HG03060 (cell line): ENCODE data around the gene SLC26A9.

ENCODE experiments used
- ATAC-seq: cut with Tn5 transposase; IDR thresholded peaks from one replicate; pipeline ENCODE4 v1.9.1; 2021; ENCODE audit warnings: low read depth, moderate number of reproducible peaks; ENCODE audit not compliant: unreplicated experiment

Gene SLC26A9, protein sequence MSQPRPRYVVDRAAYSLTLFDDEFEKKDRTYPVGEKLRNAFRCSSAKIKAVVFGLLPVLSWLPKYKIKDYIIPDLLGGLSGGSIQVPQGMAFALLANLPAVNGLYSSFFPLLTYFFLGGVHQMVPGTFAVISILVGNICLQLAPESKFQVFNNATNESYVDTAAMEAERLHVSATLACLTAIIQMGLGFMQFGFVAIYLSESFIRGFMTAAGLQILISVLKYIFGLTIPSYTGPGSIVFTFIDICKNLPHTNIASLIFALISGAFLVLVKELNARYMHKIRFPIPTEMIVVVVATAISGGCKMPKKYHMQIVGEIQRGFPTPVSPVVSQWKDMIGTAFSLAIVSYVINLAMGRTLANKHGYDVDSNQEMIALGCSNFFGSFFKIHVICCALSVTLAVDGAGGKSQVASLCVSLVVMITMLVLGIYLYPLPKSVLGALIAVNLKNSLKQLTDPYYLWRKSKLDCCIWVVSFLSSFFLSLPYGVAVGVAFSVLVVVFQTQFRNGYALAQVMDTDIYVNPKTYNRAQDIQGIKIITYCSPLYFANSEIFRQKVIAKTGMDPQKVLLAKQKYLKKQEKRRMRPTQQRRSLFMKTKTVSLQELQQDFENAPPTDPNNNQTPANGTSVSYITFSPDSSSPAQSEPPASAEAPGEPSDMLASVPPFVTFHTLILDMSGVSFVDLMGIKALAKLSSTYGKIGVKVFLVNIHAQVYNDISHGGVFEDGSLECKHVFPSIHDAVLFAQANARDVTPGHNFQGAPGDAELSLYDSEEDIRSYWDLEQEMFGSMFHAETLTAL

DNA sequence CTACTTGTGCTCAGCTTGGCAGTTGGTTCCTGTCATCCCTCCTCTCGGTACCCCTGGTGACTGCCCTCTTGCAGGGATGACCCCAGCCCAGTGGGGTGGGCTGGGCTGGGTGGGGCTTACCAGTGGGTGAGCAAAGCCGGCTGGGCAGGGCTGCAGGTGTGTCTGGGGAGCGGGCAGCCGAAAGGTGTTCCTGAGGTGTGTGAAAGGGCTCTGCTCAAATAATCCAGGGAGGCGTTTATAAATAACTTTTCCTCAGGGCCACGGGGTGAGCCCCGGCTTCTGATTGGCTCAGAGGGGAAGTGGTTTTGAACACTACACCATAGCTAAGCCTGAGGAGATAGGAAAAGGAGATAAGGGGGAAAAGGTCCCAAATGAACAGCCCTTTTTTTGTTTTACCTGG is at the start of gene SLC26A9:
SLC26A9 (minus strand) TSS at position 212 of the 400 bp plus-strand sequence. CDS start 7,636 bp downstream, outside the sequence.
- ATAC-seq = no peak

DNA sequence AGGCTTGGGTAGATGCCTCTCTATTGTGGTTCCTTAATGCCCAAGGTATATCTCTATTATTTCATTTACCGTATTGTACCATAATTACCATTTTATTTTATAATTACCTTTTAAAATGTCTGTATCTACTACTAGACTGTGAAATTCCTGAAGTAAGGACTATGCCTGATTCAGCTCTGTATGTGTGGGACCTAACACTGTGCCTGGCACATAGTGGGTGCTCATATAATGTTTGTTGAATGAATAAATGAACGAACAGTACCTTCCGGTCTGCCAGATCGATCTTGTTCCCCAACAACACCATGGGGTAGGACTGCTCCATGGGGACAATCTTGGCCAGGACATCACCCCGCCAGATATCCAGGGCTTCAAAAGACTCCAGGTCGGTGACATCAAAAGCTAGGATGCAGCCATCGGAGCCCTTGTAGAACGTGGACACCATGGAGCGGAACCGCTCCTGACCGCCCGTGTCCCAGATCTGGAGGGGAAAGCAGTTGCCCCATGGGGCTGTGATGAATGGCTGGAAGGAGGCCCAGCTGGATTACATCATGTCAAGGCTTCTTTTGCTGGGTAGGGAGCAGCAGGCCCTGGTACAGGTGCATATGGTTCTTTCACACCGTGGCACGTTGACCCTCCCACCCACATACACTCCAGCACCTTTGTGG is 49.1 kb upstream of the SLC26A9 start:
- no peak for ATAC-seq

DNA sequence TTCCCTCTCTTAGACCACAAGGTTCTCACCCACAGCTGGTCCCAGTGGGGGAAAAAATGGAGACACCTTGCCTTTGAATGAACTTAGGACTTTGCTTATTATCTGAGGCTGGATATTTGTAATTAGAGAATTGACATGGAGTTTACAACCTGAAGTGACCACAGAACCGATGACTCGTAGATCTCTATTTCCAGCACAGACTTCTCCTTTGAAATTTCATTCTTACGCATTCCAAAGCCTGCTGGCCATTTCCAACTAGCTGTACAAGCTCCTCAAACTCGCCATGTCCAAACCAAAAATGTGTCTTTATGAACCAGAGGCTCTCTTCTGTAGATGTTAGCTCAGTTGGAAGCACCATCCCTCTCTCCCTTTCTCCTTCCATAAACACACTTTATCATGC is 48.0 kb upstream of the SLC26A9 start:
- ATAC-seq = no peak

DNA sequence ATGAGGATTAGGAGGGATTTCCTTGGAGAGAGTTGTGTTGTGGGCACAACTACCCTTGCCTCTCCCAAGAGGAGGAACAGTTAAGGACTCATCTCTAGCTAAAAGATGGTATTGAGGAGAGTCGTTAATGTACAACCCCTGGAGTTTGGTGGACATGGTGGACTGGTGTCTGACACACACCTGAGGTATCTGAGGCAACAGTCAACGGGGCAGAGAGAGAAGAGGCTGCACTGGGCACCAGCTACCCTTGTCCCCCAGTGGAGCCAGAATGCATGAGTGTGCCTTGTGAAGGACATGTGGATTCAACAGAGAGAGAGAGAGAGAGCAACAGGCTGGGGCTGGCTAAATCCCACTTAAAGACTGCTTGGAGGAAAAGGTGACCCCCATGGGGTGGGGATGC is 47.0 kb upstream of the SLC26A9 start:
- no peak for ATAC-seq

DNA sequence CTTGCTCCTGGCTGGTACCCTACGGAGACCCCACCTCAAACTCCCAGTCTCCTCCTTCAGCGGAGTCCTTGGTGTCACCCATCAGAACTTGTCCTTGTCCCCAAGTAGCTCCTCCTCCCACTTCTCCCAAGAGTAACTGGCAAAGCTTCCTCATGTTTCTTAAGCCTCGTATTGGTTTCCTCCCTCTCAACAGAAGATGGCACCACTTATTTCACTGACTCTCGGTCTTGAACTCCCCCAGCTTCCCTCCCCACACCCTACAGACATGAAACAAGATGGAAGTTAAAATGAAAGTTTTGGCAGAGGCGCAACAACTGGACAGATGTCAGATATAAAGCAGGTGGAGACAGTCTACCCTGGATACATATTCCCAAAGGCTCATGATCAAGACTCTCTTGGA is 46.5 kb upstream of the SLC26A9 start:
- no peak for ATAC-seq

DNA sequence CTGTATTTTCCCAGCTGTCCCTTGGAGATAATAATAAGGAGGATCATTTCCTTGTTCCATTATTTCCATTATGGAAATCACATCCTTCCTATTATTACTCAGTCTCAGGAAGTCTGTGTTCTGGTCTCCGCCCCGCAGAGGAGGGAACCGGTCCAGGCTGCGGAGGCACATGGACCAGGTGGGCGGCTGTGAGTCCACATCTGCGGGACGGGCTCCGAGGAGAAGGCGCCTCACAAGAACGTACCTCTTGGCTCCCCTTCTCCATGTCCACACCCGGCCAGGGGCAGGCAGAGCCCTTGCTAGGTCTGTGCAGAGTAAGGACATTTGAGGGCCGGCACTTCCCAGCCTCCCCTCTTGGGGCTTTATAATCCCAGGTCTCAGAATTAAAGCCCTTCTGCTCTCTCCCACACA is 45.3 kb upstream of the SLC26A9 start:
- no peak for ATAC-seq

DNA sequence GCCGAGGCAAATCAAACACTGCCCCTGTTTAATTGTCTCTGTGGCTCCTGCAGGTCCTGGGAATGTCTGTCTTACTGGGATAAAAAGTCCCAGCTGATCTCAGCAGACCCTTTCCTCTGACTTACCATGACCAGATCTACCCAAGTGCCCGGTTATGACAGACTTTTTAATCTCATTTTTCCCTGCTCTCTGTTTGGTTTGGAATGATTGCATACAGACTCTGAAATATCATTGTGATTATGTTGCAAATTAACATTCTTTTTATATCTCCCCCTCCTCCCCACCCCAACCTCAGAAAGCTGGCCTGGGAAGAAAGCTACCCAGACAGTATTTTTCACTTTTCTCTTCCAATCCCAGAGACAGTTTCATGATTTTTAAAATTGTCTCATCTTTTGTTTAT is 43.6 kb upstream of the SLC26A9 start:
- no peak for ATAC-seq

DNA sequence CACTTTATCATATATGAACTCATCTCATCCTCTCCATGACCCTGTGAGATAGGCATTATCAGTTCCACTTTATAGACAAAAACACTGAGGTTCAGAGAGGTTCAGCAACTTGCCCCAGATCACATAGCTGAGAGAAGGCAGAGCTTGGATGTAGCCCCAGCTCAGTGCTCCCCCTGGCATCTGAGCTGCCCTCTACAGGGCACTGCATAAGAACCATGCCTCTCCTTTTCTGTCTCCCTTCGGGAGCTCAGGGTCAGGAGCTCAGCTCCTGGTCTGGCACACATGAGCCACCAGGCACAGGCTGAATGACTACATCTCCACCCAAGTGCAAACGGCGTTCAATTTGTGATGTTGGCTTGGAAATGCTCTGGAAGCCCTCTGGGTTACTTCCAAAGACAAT is 43.0 kb upstream of the SLC26A9 start:
- ATAC-seq = no peak

DNA sequence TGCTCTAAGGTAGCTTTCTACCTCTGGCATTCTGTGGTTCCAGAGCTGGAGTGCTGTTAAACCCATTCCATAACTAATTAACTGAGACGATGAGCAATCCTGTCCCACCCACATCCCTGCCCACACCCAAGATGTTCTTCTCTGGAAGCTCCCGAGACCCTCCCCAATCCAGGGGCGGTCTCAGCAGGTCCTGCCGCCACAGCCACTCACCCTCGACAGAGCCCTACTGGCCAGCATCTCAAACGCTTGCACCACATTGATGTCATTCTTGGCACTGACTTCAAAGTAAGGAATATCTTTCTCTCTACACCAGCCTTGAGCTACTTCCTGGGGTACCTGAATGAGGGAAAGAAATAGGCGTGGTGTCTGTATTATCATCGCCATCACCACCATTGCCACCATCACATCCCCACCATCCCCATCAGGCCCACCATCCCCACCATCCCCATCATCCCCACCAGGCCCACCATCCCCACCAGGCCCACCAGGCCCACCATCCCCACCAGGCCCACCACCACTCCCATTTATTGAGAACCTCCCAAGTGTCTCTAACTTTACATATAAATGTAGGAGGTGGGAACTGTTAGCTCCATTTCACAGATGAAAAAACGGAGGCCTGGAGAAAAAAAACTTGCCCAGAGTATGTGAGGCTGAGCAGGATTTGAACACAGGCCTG is 42.2 kb upstream of the SLC26A9 start:
- no peak for ATAC-seq

DNA sequence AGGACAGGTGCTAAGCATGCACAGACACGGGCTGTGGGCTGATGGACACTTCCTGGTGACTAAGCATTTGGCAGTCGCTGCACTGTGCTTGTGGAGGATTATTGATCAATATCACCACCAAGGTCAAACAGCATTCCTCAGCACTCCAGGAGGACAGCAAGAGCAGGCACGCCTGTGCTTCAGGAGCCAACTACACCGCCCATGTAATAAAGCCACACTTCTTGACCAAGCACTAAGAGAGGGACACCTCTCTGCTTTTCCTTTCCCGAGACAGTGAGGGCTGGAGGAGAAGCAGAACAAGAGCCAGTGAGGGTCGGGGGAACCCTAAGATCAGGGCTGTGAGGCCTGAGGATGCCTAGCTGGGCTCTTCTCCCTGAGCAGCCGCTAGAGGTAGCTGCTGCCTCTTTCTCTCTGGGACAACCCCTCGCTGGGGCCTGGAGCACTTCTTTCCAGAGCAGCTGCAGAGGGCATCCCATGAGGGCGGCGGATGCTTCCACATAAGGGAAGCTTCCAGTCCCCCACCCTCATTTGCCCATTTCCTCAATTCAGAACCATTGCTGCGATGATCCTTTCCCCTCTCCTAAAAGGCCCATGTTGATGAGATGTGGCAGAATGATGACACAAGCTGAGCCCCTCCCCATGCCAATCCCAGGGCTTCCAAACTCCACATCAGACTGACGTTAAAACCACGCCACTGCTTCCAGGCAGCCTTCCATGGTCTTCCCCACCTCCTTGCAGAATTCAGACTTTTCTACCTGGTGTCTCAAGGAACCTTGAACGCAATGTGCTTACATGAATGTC is 40.9 kb upstream of the SLC26A9 start:
- no peak for ATAC-seq

DNA sequence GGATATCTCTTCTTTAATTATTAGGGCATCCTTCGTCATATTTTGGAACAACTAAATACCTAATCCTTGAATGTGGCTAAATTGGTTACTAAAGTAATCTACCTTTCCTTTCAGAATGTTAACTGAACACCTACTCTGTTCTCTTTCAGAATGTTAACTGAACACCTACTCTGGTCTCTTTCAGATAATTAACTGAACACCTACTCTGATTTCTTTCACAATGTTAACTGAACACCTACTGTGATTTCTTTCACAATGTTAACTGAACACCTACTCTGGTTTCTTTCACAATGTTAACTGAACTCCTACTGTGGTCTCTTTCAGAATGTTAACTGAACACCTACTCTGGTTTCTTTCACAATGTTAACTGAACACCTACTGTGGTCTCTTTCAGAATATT is 38.0 kb upstream of the SLC26A9 start:
- no peak for ATAC-seq

DNA sequence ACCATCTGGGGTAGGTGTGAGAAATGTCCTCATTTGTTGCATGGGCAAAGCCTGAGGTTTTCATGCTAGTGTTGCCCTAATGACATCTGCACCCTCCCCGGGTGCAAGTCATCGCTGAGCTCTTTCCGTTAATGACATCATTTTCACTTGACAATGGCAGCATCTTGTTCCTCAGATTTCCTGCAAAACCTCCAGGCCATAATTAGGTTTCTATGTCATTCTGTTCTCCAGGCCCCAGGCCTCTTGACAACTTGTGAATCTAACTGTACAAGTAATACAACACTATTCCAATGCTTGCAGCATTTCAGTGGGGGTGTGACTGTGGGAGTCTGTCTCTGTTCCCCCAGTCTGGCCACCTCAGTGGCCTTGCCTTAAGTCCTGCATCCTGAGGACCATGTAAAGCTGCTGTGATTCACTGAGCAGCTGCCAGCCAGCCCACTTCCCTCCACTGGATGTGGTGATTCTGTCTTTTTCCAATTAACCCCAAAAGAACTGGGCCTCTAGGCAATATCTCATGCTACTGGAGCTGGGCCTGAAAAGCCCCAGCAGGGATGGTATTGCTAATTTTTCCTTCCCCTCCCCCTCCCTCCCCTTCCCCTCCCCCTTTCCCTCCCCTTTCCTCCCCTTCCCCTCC is 37.1 kb upstream of the SLC26A9 start:
- ATAC-seq = no peak

DNA sequence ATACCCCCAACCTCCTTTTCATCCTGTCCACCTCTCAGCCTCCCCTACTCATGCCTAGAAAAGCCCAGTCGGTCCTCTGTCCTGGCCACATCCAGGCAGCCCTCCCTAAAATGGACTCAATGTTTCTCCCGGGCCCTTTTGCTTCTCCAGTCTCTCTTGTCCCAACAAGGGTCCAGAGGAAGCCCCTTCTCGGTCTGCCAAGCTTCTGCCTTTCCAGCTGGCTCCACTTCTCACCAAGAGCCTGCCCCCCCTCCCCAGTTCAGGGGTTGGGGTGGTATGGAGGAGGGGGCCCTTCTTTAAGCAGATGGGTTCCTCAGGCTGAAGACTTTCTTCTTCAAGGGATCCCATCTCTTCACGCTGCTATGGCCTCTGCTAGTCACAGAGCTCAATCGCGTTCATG is 36.0 kb upstream of the SLC26A9 start:
- ATAC-seq = no peak

DNA sequence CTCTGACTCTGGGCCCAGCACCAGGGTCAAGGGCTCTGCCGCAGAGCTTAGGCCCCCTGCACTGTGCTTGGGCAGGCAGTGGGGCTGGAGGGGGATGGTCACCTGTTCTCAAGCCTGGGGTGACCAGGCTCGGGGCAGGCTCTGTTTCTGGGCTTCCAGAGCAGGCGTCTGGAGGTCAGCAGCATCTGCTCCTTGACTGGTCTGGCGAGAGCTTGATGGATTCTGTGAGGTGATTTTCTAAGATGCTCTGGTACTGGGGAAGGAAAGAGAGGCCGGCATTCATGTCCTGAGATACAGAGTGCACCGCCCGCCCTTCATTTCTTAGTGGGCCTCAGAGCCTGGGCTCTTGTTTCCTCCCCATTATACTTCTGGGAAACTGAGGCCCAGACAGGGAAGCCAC is 35.4 kb upstream of the SLC26A9 start:
- ATAC-seq = no peak

DNA sequence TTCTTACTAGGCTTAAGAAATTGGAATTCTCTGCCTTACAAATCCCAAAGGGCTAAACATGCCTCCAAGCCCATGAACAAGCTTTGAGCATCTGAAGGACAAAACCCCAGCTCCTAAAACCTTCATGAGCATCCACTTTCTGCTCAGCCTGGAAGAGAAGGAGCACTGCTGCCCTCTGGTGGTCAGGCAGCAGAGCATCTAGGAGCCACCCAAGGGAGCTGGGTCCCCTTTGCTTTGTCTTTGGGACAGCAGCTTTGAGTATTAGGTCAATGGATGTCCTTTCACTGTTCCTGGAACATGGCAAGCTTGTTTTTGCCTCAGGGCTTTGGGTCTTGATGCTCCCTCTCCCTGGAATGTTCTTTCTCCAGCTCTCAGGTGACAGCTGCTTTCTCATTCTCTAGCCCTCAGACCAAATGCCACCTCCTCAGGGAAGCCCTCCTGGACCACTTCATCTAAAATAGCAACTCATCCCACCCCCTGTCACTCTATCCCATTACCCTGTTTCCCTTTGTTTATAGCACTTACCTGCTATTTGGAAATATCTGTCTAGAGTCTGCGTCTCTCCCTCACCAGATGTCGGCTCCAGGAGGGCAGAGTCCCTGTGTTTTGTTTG is 34.3 kb upstream of the SLC26A9 start:
- ATAC-seq = no peak

DNA sequence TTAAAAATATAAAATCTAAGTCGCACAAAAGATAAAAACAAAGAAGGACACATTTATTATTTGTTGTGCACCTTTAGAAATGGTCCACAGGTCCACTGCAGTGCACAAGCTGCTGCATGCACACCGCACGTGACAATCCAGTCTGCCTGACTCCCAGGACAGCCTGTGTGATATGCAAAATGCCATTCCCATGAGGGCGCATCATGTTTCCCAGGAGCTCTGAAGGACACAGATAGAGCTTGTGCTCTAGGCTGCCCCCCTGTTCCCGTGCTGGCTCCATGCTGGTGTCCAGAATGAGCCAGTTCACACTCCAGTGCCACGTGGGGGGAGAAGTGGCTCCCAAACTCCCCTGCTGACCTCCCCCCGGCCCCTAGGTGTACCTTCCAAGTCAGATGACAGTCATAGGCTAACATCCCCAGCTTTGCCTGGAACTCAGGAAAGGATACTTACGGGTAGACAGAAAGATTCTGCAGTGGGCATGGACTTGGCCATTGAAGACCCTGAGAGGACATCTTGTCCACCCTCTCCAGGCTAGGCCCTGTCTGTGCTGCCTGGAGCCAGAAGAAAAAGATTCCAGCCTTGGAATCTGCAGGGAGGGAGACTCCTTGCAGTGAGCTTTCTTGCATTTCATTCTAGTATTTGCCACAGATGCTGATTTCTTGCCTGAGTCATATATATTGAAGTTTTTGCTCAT is 33.6 kb upstream of the SLC26A9 start:
- no peak for ATAC-seq

DNA sequence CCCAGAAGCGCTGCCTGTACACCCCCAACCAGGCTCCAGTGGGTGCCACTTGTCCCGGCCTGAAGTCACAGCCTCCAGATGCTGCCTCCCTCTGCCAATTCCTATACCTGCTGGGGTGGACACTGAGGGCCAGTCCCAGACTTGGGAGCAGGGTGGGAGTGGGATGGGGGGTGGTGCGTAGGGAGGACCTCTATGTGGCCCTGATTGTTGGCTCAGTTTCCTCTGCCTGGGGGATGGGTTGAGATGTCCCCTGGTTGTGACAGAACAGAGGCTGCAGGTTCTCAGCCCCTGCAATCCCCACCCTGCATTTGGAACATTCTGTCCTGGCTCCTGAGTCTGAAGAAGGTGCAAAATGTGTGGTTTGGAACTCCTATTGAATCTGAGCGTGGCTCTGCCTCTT is 32.8 kb upstream of the SLC26A9 start:
- ATAC-seq = no peak

DNA sequence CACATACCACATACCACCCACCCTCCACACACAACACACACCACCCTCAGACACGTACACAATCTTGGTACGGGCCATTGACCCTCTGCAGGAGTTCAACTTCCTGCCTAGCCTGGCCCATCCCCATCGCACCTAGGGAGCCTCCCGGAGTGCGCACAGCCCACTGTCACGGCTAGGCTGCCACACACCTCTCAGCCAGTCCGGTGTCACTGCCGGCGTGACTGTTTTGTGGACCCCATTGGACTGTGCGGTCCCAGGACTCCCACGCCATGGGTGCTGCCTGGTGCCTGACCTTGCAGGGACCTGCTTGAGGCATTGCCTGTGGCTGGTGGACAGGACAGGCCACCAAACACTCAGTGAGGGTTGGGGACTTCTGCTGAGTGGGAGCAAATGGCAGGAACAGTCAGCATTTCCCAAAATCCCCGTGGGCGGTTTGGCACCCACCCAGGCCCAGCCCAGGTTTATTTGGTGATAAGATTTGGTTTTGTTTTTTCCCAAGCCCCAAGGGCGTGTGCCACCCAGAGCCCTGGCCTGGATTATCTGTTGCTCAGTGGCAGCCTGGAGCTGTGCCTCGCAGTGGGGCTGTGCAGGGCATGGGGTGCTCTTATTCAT is 32.2 kb upstream of the SLC26A9 start:
- ATAC-seq = no peak
